Keratinocyte (primary cell): ENCODE results near the gene TMEM253. TPM values are rescaled to one million over a fixed set of nuclear protein-coding genes. Genes with fewer than 3 reads are reported as not detected.
A peak's percentile ranks its signal among the peaks of the same experiment; 100 is the strongest.

Source experiments
- DNase-seq: peaks from one replicate; pipeline ENCODE4 v3.0.0-alpha.2; 2011; ENCODE audit warnings: low read depth, missing footprints, low spot score
- FAIRE-seq: peaks from 2 replicates; lab custom pipeline; 2011; peaks lifted over from hg19 to GRCh38; lab: Jason Lieb, UNC
- H2AFZ ChIP-seq: 2 replicates; pipeline ENCODE4 v1.6.0; 2012; ENCODE audit warnings: low read length, control low read depth, inconsistent platforms; ENCODE audit not compliant: control insufficient read depth
- H3K27ac ChIP-seq: 2 replicates; pipeline ENCODE4 v1.5.1; 2011; ENCODE audit warnings: low read length; ENCODE audit not compliant: control insufficient read depth, insufficient read depth
- H3K27me3 ChIP-seq: 3 replicates; pipeline ENCODE4 v1.6.0; 2011; ENCODE audit warnings: low read length; ENCODE audit not compliant: control insufficient read depth, insufficient read depth; ENCODE audit errors: extremely low read depth
- H3K36me3 ChIP-seq, 2 experiments: 2 replicates in 1 of 2; 3 replicates in 1 of 2; pipeline ENCODE4 v1.5.1; 2011; ENCODE audit warnings: low read length in 2 of 2, mild to moderate bottlenecking in 1 of 2; ENCODE audit not compliant: control insufficient read depth in 2 of 2, insufficient read depth in 2 of 2; ENCODE audit errors: extremely low read depth in 1 of 2
- H3K4me1 ChIP-seq: 3 replicates; pipeline ENCODE4 v1.5.1; 2011; ENCODE audit warnings: low read length; ENCODE audit not compliant: control insufficient read depth, insufficient read depth; ENCODE audit errors: extremely low read depth
- H3K4me2 ChIP-seq: 3 replicates; pipeline ENCODE4 v1.6.0; 2011; ENCODE audit warnings: low read depth, low read length; ENCODE audit not compliant: control insufficient read depth, insufficient read depth; ENCODE audit errors: extremely low read depth
- H3K4me3 ChIP-seq, 3 experiments: fragments of 200-600 bp in 1 of 3; sonication (generic) in 1 of 3; 2 replicates in 2 of 3; 3 replicates in 1 of 3; pipeline ENCODE4 v1.5.1; 2011 to 2016; ENCODE audit warnings: low read length in 3 of 3, mild to moderate bottlenecking in 3 of 3, control low read depth in 2 of 3, inconsistent platforms in 1 of 3, low read depth in 1 of 3, mixed read lengths in 1 of 3, mixed run types in 1 of 3, moderate library complexity in 1 of 3; ENCODE audit not compliant: control insufficient read depth in 2 of 3, insufficient read depth in 2 of 3; ENCODE audit errors: extremely low read depth in 1 of 3
- H3K79me2 ChIP-seq: 2 replicates; pipeline ENCODE4 v1.6.0; 2012; ENCODE audit warnings: low read length; ENCODE audit not compliant: control insufficient read depth, insufficient read depth
- H3K9ac ChIP-seq: 3 replicates; pipeline ENCODE4 v1.6.0; 2011; ENCODE audit warnings: low read length; ENCODE audit not compliant: control insufficient read depth, insufficient read depth; ENCODE audit errors: extremely low read depth
- H3K9me1 ChIP-seq: 3 replicates; pipeline ENCODE4 v1.6.0; 2011; ENCODE audit warnings: low read length; ENCODE audit not compliant: control insufficient read depth, insufficient read depth; ENCODE audit errors: extremely low read depth
- H3K9me3 ChIP-seq: 2 replicates; pipeline ENCODE4 v1.5.1; 2012; ENCODE audit warnings: low read depth, low read length; ENCODE audit not compliant: control insufficient read depth
- H4K20me1 ChIP-seq: 3 replicates; pipeline ENCODE4 v1.6.0; 2011; ENCODE audit warnings: low read length; ENCODE audit not compliant: control insufficient read depth, insufficient read depth; ENCODE audit errors: extremely low read depth
- CTCF ChIP-seq, 3 experiments: IDR thresholded peaks in 1 of 3; conservative IDR thresholded peaks in 1 of 3; optimal IDR thresholded peaks in 1 of 3; 2 replicates in 2 of 3; 3 replicates in 1 of 3; pipeline versions ENCODE3 to v1.5.1; 2011; ENCODE audit warnings: low read length in 3 of 3, mild to moderate bottlenecking in 3 of 3, moderate library complexity in 2 of 3, control low read depth in 1 of 3, inconsistent platforms in 1 of 3; ENCODE audit not compliant: insufficient read depth in 2 of 3; ENCODE audit errors: extremely low read depth in 1 of 3
- EZH2 ChIP-seq: IDR thresholded peaks from one replicate; pipeline ENCODE4 v1.6.1; 2012; ENCODE audit warnings: inconsistent platforms, mild to moderate bottlenecking, low read length, moderate library complexity
- dilution Hi-C: fragments of 300-500 bp; cut with MboI; formaldehyde crosslinking; loops from one replicate; pipeline ENCODE4 v1.7.0; 2020; ENCODE audit warnings: low sequenced_read_pairs; ENCODE audit not compliant: extremely low pct_ligation_motif_present
- polyA plus RNA-seq, 5 experiments: library from polyadenylated mRNA; depleted of rRNA in 3 of 5; stranded (reverse) in 3 of 5; stranded (forward) in 1 of 5; unstranded in 1 of 5; fragments of >200 nt; gene quantifications; 1 replicate in 1 of 5; 2 replicates in 3 of 5; 3 replicates in 1 of 5; pipeline versions ENCODE4 v1.2.1 to v1.2.3, GENCODE V29; 2011 to 2012; ENCODE audit warnings: missing spikeins in 2 of 5, low read depth in 1 of 5, low replicate concordance in 1 of 5

The TMEM253 gene
- polyA plus RNA-seq, 1 donor (not counting 4 experiments of a cell fraction or from before 2014, with no cell fraction given), result 1.1 TPM

- H3K27ac ChIP-seq, result no peak overlapping the region
- H3K27me3 ChIP-seq, result no peaks in the 10 kb centered on the region
- H3K9ac ChIP-seq, result no peak overlapping the region
- TF ChIP-seq CTCF (optimal IDR thresholded peaks at IDR 0.05 in 1 of 3, IDR thresholded peaks at IDR 0.05 in 1 of 3, conservative IDR thresholded peaks at IDR 0.05 in 1 of 3; ENCODE audit: extremely low read depth in 1 of 3, insufficient read depth in 2 of 3, low read length in 3 of 3), result no peak
- TF ChIP-seq EZH2, result no peak
- dilution Hi-C loops, result no loop called here
- no peaks in the 10 kb centered on the region for H3K9me3 ChIP-seq
- H4K20me1 ChIP-seq, result peaks cover 4% of the 10 kb centered on the region
- H3K4me3 ChIP-seq, result no peak overlapping the region
- no peak overlapping the region for H3K4me2 ChIP-seq
- H3K4me1 ChIP-seq, result peaks cover 9% of the 10 kb centered on the region
- H3K36me3 ChIP-seq, result peaks cover 18 to 23% of the 10 kb centered on the region in 2 experiments
- no peaks in the 10 kb centered on the region for H3K9me1 ChIP-seq
- DNase-seq, result no peak
- no peak for FAIRE-seq
- H2AFZ ChIP-seq, result no peak overlapping the region
- peaks cover 7% of the 10 kb centered on the region for H3K79me2 ChIP-seq
These were observed 11.0 kb upstream of the TMEM253 start for GRCh38 chr14:21089877-21090193.

- dilution Hi-C loops, result no loop called here
- Histone ChIP-seq H3K27me3 (no peaks in the 10 kb centered on the region), H3K9ac (no peak overlapping the region), H3K36me3 (peaks cover 18 to 23% of the 10 kb centered on the region in 2 experiments), H3K4me3 (no peak overlapping the region), H3K9me1 (no peaks in the 10 kb centered on the region), H3K4me2 (no peak overlapping the region), H2AFZ (no peak overlapping the region), H3K79me2 (peaks cover 9% of the 10 kb centered on the region), H3K4me1 (peaks cover 4% of the 10 kb centered on the region), H3K9me3 (no peaks in the 10 kb centered on the region), H3K27ac (no peak overlapping the region), H4K20me1 (peaks cover 4% of the 10 kb centered on the region)
- TF ChIP-seq CTCF (optimal IDR thresholded peaks at IDR 0.05 in 1 of 3, IDR thresholded peaks at IDR 0.05 in 1 of 3, conservative IDR thresholded peaks at IDR 0.05 in 1 of 3; ENCODE audit: extremely low read depth in 1 of 3, insufficient read depth in 2 of 3, low read length in 3 of 3) (peak; percentile 48 to 59 (median 50)), EZH2 (no peak)
- DNase-seq, result no peak
- no peak for FAIRE-seq
These were observed 10.5 kb upstream of the TMEM253 start for GRCh38 chr14:21090194-21090939.
